OCI-LY1 (cell line): ENCODE results near the gene MYOM1.

Source experiments
- EZH2 ChIP-seq: fragments of 200-600 bp; sonication (generic), shearing (Covaris generic); IDR thresholded peaks from 2 replicates; pipeline ENCODE4 v1.8.0; 2017; ENCODE audit warnings: borderline replicate concordance, mixed run types, mild to moderate bottlenecking, antibody characterized with exemption, low read length, moderate library complexity, mixed read lengths
- TF ChIP-seq, protein P1 (sequence below): fragments of 200-600 bp; sonication (generic), shearing (Covaris generic); IDR thresholded peaks from 2 replicates; pipeline ENCODE4 v1.5.1; 2017; ENCODE audit warnings: mild to moderate bottlenecking, antibody characterized with exemption, low read length, moderate library complexity, mixed read lengths

DNA sequence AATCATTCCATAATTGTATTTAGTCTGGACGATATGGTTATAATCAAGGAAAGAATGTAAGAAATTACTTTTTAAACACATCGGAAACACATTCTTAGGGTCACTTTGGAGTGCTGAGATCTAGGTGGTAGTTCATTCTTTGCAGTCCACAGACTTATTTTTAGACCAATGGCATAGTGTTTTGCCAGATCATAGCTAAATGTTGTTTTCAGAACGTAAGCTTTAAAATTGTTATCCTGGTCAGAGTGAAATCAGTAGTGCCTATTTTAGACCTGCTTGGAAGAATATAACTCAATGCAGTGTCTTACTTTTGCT, 32.2 kb upstream of the MYOM1 start:
- TF ChIP-seq, protein P1, sequence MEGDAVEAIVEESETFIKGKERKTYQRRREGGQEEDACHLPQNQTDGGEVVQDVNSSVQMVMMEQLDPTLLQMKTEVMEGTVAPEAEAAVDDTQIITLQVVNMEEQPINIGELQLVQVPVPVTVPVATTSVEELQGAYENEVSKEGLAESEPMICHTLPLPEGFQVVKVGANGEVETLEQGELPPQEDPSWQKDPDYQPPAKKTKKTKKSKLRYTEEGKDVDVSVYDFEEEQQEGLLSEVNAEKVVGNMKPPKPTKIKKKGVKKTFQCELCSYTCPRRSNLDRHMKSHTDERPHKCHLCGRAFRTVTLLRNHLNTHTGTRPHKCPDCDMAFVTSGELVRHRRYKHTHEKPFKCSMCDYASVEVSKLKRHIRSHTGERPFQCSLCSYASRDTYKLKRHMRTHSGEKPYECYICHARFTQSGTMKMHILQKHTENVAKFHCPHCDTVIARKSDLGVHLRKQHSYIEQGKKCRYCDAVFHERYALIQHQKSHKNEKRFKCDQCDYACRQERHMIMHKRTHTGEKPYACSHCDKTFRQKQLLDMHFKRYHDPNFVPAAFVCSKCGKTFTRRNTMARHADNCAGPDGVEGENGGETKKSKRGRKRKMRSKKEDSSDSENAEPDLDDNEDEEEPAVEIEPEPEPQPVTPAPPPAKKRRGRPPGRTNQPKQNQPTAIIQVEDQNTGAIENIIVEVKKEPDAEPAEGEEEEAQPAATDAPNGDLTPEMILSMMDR, result no peak
- TF ChIP-seq EZH2, result no peak
